Ammon's horn (tissue), 1 donor: ENCODE data around the gene MMP25.
A peak's percentile ranks its signal among the peaks of the same experiment; 100 is the strongest.

Experiments used
- DNase-seq: peaks from one replicate; pipeline ENCODE4 v3.0.0-alpha.2; 2016; ENCODE audit warnings: low spot score

Gene MMP25

DNA sequence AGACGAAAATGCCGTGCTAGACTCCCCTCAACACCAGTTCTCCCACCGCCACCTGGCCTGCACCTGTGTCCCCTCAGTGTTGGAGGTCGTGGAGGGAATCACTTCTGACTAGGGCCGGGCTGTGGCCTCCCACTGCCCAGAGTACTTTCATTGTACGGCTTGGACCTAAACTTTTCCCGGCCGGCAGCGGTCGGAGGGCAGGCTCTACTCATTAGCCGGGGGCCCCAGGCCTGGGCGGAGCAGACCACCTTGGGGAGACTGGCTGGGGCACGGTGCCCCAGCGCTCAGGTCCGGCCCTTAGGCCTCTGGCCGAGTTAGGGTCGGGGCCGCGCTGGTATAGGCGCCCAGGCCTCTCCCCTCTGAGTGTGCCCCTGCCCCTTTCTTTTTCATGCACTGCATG is 29.0 kb upstream of the MMP25 start:
- DNase-seq: no peak

DNA sequence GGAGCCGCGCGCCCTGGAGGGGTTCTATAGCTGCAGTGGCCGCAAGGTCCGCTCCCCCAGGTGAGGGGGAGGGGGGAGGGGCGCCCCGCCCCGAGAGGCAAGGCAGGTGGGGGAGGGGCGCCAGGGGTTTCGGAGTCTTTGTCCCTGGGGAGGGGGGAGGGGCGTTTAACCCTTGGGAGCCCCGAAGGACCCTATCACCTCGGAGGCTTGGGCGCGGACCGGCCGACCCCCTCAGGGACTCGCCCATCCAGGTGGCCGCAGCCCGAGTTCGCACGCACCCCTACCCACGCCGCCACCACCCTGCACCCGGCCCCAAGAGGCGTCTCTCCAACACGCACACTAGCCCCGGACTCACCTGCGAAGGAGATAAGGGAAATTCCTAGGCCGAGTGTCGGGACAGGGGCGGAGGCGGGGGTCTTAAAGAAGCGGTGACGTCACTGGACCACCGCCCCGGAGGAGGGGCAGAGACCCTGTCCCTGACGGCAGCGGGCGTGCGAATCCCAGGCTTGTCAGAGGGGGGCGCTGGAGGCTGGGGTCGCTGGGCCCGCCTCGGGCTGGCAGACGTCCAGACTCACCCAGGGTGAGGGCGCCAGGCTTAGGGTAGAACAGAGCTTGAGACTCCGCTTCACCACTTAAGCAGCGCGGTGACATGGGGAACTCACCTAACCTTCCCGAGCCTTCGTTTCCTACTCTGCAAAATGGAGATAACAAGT is 28.4 kb upstream of the MMP25 start, which contains the start of gene CLDN6:
CLDN6 (minus strand) TSS at position 390 of the 713 bp plus-strand sequence. CDS start 2,162 bp downstream, outside the sequence.
- DNase-seq: no peak

DNA sequence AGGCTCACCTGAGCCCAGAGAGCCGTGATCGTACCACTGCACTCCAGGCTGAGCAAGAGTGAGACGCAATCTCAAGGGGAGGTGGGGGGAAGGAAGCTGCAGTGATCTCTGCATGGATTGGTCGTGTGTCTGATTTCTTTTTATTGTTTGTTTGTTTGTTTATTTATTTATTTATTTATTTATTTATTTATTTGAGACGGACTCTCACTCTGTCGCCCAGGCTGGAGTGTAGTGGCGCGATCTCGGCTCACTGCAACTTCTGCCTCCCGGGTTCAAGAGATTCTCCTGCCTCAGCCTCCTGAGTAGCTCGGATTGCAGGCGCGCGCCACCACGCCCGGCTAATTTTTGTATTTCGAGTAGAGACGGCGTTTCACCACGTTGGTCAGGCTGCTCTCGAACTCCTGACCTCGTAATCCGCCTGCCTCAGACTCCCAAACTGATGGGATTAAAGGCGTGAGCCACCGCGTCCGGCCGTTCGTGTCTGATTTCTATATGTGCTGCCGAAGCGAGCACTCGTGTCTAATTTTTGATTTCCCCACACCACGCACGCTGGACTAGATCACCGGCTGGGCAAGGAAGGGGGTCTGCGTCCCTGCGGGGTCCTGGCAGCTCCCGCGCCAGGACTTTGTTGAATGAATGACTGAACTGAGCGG is 26.6 kb upstream of the MMP25 start:
- DNase-seq: no peak

DNA sequence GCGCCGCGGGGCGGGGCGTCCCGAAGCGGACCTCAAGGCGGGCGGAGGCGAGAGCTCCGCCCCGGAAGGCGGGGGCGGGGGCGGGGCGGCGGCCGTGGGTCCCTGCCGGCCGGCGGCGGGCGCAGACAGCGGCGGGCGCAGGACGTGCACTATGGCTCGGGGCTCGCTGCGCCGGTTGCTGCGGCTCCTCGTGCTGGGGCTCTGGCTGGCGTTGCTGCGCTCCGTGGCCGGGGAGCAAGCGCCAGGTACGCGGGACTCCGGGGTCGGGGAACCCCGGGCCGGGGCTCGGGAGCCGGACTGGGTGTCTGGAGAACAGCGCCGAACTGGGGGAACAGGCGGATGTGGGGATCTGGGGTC is 26.1 kb upstream of the MMP25 start, which contains the start of gene TNFRSF12A:
TNFRSF12A (plus strand) TSS at position 122 of the 357 bp plus-strand sequence; CDS start at position 152, 30 bp downstream.
- DNase-seq: peak; percentile 69

DNA sequence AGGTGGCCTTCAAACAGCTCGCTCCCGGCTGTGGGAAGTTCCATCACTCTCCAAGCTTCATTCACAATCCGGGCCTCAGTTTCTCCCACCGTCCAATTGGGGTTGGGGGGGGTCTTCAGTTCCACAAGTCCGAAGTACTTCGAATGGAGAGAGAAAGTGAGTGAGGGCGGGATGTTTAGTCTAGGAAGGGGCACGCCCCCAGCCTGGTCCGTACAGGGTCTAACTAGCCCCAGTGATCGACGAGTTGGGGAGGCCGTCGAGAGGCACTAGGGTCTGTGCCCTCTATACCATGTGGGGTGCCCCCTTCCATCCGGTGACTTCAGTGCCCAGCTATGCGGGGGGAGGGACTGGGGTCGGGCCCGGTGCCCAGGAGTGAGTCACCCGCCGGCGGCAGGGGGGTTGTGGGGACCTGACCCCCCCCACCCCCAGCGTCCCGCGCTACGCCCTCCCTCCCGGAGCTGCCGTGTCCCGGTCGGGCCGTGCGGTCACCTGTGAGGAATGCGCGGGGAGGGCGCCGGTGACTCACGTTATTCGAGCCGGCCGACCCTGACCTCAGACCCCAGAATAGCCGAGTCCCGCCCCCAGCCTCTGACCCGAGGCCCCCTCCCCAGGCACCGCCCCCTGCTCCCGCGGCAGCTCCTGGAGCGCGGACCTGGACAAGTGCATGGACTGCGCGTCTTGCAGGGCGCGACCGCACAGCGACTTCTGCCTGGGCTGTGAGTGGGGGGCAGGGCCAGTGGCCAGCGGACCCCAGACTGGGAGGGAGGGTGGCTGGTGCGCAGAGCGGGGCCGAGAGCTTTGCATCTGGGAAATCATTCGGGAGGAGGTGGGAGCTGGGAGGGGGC is 25.5 kb upstream of the MMP25 start:
- DNase-seq: peak; percentile 47

DNA sequence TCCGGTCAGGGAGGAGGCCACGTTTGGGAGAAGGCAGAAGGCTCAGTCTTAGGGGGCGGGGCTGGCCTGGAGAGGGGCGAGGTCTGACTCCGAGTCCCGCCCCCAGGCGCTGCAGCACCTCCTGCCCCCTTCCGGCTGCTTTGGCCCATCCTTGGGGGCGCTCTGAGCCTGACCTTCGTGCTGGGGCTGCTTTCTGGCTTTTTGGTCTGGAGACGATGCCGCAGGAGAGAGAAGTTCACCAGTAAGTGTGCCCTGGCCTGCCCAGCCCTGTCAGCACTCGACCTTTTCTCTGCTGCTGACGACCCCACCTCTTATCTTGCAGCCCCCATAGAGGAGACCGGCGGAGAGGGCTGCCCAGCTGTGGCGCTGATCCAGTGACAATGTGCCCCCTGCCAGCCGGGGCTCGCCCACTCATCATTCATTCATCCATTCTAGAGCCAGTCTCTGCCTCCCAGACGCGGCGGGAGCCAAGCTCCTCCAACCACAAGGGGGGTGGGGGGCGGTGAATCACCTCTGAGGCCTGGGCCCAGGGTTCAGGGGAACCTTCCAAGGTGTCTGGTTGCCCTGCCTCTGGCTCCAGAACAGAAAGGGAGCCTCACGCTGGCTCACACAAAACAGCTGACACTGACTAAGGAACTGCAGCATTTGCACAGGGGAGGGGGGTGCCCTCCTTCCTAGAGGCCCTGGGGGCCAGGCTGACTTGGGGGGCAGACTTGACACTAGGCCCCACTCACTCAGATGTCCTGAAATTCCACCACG is 24.7 kb upstream of the MMP25 start:
- peak; percentile 60 for DNase-seq

DNA sequence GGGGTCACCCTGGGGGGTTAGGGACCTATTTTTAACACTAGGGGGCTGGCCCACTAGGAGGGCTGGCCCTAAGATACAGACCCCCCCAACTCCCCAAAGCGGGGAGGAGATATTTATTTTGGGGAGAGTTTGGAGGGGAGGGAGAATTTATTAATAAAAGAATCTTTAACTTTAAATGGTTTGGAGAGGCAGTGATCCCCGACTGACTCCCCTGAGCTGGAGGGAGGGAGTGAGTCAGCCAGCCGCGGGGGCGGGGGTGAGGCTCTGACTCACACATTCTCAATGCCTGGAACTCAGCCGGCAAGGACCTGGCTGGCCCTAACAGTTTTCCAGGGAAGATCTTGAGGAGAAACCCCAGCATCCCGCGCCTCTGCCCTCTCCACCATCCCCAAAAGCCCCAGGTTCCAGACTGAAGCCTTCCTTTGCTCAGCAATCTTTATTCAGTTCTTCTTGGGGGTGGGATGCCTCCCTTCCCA is 24.1 kb upstream of the MMP25 start:
- peak; percentile 64 for DNase-seq

DNA sequence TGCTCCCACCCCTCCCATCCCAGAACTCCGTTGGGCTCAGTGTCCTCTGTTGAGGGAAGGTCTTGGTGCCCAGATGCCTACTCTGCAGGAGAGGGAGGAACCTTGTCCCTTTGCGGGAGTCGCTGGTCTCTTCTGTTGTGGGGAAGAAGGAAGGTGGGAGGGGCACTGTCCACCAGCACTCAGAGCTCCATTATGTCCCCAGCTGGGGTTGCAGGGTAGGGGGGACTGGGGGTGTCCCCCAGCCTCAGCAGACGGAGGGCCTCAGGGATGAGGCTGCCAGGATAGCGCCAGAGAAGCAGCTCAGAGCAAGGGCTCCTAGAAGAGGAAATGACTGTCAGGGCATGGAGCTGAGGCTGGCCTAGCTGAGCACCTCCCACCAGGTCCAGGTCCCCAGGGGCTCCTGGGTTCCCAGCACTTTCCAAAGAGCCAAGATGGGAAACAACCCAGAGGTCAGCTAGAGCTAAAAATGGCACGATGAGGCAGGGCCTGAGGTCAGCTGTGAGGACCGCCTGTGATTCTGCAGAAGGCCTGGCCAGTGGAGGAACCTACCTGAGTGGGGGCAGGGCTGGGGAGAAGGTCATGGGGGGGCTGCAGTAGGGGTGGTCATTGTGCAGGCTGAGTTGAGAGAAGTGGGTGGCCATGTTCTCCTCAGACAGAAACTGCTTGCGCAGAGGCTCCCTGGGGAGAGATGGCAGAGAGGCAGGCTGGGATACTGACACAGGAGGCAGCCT is 23.5 kb upstream of the MMP25 start:
- no peak for DNase-seq

DNA sequence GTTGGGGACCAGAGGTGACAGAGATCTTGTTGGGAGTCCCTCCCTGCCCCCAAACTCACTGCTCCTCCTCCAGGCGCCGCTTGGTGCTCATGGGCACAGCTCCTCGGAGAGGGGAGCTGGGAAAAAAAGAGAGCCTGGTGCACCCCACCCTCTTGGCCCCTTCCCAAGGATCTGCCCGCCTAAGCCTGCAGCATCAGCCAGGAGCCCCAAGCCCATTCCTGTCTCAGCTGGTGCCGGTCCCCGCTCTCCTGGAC is 23.0 kb upstream of the MMP25 start:
- DNase-seq: peak; percentile 62

DNA sequence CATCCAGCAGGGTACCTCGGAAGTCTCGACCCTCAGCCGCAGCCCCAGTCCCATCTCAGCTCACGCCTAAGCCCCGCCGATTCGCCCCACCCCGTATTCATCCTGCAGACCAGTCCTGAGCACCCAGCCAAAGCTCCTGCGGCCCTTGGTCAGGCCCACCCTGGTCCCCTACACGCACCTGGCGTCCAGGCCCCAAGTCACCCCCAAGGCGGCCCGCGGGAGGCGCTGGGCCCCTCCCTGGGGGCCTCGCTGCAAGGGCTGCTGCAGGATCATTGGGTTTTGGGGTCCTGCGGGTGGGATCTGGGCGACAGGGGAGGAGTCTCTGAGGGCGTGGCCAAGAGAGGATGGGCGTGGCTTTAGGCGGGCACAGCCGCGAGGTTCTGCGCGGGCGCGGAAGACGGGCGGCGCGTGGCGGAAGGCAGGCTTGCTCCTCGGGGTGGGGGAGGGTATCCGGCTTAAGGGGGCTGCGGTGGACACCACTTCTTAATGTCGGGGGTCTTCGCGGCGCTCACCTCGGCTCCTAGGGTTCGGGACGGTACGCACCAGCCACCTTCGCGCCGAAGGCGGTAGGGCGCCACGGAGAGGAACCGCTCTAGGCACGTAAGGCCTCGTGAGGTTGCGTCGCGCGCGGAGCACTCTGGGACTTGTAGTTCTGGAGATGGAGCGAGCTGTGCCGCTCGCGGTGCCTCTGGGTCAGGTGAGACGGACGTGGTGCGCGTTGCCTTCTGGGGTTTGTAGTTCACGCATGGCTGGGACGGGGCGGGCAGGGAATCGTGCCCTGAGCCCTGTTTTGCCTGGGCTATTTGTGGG is 22.5 kb upstream of the MMP25 start, which contains the start of the genes HCFC1R1 and THOC6:
HCFC1R1 (minus strand) TSS at position 274 of the 810 bp plus-strand sequence; CDS start at position 273, 1 bp downstream.
THOC6 (plus strand) TSS at position 367 of the 810 bp plus-strand sequence; CDS start at position 659, 292 bp downstream.
- DNase-seq: peak; percentile 99

DNA sequence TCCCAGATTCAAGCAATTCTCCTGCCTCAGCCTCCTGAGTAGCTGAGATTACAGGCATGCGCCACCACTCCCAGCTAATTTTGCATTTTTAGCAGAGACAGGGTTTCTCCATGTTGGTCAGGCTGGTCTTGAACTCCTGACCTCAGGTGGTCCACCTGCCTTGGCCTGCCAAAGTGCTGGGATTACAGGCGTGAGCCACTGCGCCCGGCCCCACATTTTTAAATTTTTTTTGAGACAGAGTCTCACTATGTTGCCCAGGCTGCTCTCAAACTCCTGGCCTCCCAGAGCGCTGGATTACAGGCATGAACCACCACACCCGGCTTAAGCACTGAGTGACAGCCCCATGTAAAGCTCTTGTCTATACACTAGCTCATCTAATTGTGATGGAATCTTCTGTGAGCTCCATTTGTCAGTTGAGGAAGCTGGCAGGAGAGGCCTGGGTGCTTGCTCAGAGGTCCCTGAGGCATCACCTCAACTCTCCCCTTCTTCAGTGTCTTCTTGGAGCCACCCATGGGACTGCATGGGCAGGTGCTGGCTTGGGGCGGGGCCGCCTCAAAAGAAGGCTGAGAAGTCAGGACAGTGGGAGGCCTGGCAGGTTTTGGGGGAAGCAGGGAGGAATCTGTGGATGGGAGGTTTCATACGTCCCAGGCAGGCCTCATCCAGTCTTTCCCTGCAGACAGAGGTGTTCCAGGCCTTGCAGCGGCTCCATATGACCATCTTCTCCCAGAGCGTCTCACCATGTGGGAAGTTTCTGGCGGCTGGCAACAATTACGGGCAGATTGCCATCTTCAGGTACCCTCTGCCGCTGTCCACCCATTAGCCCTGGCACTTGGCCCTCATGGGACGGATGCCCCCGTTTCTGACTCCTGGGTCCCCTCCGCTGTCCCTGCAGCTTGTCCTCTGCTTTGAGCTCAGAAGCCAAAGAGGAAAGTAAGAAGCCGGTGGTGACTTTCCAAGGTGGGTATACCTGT is 21.0 kb upstream of the MMP25 start:
- no peak for DNase-seq

DNA sequence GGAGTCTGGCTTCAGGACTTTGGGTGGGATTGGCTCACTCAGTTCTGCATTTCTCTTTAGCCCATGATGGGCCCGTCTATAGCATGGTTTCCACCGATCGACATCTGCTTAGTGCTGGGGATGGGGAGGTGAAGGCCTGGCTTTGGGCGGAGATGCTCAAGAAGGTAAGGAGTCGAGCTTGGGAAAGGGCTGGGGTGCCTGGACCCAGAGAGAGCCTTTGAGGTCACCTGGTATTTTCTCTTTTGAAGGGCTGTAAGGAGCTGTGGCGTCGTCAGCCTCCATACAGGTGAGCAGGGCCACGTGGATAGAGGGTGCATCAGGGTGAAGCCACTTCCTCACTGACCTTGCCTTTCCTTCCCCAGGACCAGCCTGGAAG is 20.4 kb upstream of the MMP25 start:
- no peak for DNase-seq

DNA sequence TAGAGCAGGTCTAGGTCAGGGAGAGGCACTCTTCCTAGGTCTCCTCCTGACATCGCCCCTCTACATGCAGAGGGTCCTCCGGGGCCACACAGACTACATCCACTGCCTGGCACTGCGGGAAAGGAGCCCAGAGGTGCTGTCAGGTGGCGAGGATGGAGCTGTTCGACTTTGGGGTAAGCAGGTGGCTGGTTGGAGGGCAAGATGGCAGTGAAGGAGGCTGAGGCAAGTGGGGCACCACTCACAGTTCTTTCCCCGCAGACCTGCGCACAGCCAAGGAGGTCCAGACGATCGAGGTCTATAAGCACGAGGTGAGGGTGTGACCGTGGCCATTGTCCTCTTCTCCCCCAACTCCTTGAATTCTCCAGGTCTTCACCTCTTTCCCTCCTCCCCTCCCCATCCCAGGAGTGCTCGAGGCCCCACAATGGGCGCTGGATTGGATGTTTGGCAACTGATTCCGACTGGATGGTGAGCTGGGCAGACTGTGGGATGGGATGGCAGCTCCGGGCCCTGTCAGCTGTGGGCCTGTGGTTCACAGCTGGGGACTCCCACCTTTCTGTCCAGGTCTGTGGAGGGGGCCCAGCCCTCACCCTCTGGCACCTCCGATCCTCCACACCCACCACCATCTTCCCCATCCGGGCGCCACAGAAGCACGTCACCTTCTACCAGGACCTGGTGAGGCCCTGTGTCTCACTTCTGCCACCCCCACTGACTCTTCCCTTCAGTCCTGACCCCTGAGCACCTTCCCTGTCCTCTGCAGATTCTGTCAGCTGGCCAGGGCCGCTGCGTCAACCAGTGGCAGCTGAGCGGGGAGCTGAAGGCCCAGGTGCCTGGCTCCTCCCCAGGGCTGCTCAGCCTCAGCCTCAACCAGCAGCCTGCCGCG is 19.5 kb upstream of the MMP25 start:
- DNase-seq: no peak

DNA sequence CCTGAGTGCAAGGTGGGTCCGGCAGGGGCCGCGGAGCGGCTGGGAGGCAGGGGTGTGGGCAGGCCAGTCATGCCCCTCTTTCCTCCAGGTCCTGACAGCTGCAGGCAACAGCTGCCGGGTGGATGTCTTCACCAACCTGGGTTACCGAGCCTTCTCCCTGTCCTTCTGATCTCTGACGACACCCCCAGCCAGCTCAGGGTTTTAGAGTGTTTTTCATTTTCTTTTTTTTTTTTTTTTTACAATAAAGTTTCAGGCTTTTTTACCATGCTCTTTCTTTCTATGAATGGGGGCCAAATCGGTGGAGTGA is 18.9 kb upstream of the MMP25 start:
- no peak for DNase-seq

DNA sequence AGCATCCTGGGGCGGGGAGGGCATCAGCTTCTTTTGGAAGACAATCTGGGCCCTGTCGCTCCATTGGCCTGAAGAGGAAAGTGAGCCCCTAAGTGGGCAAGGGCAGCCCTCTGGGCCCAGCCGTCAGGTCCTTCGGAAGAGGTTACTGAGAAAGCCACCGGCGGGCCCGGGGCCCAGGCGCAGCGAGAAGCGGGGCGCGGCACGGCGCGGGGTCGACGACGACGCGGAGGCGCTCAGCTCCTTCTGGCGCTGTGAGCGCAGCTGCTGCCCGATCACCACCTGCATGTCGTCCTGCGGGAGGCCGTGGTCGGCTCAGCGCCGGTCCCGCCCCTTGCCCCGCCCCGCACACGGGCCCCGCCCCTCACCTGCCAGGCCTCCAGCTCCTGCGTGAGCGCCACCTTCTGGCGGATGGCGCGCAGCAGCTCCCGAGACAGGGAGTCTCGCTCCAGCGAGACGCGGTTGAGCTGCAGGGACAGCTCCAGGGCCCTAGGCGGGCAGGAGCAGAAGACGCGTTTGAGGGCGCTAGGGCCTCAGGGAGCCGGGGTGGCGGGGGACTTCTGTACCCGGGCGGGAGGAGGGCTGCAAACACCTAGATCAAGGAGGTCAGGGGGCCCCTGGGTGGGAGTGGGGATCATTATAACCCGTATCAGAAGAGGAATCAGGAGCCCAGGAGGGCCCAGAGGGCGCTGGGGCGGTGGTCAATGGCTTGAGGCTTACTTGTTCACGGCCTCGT is 18.2 kb upstream of the MMP25 start:
- peak; percentile 78 for DNase-seq

DNA sequence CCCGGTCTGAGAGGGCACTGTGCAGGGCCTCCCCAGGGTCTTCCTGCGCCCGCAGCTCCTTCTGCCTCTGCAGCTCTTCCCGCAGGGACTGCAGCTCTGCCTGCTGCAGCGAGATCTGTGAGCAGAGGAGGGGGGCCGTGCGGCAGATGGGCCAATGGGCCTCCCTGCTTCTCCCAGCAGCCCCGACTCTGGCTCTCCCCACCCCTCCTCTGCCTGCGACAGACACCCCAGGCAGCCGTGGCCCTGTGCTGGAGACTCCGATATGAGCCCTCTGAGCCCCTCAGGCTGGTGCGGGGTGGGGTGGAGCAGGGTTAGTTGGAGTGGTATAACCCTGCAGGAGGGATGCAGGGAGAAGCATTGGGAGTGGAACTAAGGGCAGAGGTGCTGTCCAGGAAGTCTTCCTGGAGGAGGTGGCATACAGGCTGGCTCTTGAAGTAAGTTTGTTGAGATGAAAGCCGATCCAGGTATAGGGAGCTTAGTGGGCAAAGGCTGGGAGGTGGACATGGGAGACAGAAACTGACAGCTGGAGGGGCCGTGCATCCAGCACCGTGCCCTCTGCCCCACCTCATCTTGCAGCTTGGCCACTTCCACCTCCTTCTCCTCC is 17.5 kb upstream of the MMP25 start:
- DNase-seq: no peak
